A375 (cell line): Measurements from ENCODE around the gene FCGR3A. TPM values are rescaled to one million over a fixed set of nuclear protein-coding genes. Genes with fewer than 3 reads are reported as not detected.

Source experiments
- total RNA-seq: library from RNA; depleted of rRNA; stranded (reverse); fragments of >200 nt; shearing (Covaris generic); gene quantifications from 2 replicates; pipeline ENCODE4 v1.2.3, GENCODE V29; 2014; rRNA removed

The FCGR3A gene
- total RNA-seq, result not detected in 2 replicates

GRCh38 chr1:161549652-161550051 lies at the start of gene FCGR3A:
Gene FCGR3A, minus strand, starts transcription at chr1:161549818. Its CDS starts 82 bp downstream, at chr1:161549736.

GRCh38 chr1:161523817-161524741 lies 25.5 kb downstream of the FCGR3A start, which contains the start of gene HSPA6:
Gene HSPA6, plus strand, starts transcription at chr1:161524540. Its CDS starts 119 bp downstream, at chr1:161524659.

Other genes starting within 250 kb of the FCGR3A start
- 6.0 and 6.9 TPM in 2 replicates for gene MPZ, start 239.8 kb downstream of the FCGR3A start, total RNA-seq
- 27.0 and 28.4 TPM in 2 replicates for gene SDHC, start 235.4 kb downstream of the FCGR3A start, total RNA-seq
- not detected in 2 replicates for gene CFAP126, start 181.9 kb downstream of the FCGR3A start, total RNA-seq
- 10.4 and 12.8 TPM in 2 replicates for gene FCGR2A, start 44.4 kb downstream of the FCGR3A start, total RNA-seq
- 0.94 and 2.6 TPM in 2 replicates for gene HSPA6, start 25.3 kb downstream of the FCGR3A start, total RNA-seq
- gene FCGR3B, start 81.4 kb upstream of the FCGR3A start, total RNA-seq, result not detected in 2 replicates
- gene FCGR2B, start 113.3 kb upstream of the FCGR3A start, total RNA-seq, result 0.48 TPM in 1 of 2 replicates, not detected in the other
- 16.9 and 20.8 TPM in 2 replicates for gene FCRLA, start 157.4 kb upstream of the FCGR3A start, total RNA-seq
- gene FCRLB, start 171.7 kb upstream of the FCGR3A start, total RNA-seq, result 8.3 and 8.6 TPM in 2 replicates
- gene DUSP12, start 200.0 kb upstream of the FCGR3A start, total RNA-seq, result 125 and 139 TPM in 2 replicates
- gene ATF6, start 216.5 kb upstream of the FCGR3A start, total RNA-seq, result 23.5 and 25.0 TPM in 2 replicates